ENCODE measurements around the gene HMCES. TPM values are rescaled to one million over a fixed set of nuclear protein-coding genes. Genes with fewer than 3 reads are reported as not detected.

The HMCES gene
- total and polyA plus RNA-seq, 5 donors from 2014 or later: 64.1 to 115 (median 91.2) TPM

GRCh38 chr3:129248286-129248979, 30.2 kb upstream of the HMCES start:
- Histone ChIP-seq H3K4me3 (ENCODE audit: low read depth, low read length) (peak overlapping the region; percentile 96), H3K27me3 (ENCODE audit: control insufficient read depth, insufficient read depth, low read length) (no peaks in the 10 kb centered on the region), H3K9me3 (ENCODE audit: control insufficient read depth in 2 of 2, low read length in 2 of 2) (no peaks in the 10 kb centered on the region), H3K36me3 (ENCODE audit: control insufficient read depth, insufficient read depth, low read length) (peaks cover 17% of the 10 kb centered on the region), H3K4me1 (ENCODE audit: control insufficient read depth, insufficient read depth, low read length, poor library complexity, severe bottlenecking) (peaks cover 23% of the 10 kb centered on the region), H3K27ac (ENCODE audit: insufficient read depth, low read length, poor library complexity, severe bottlenecking) (peak overlapping the region; percentile 83)
- peak overlapping the region; percentile 98 to 99 (median 98) for H3K27ac Mint-ChIP-seq
- peaks cover 28 to 54% (median 35%) of the 10 kb centered on the region in 4 donors for H3K4me1 Mint-ChIP-seq
- H3K27me3 Mint-ChIP-seq: no peaks in the 10 kb centered on the region
- H3K4me3 Mint-ChIP-seq: peak overlapping the region; percentile 96 to 97 (median 96)
- ATAC-seq (ENCODE audit: low read depth in 2 of 2): no peak
- peaks cover 13% of the 10 kb centered on the region for H3K36me3 Mint-ChIP-seq
- DNase-seq: no peak
- no peaks in the 10 kb centered on the region for H3K9me3 Mint-ChIP-seq

GRCh38 chr3:129249284-129250065, 29.2 kb upstream of the HMCES start, which contains the start of gene COPG1:
TSS of gene COPG1 (plus strand) at chr3:129249606. CDS start at chr3:129249710, 104 bp downstream.
- Histone ChIP-seq H3K27me3 (ENCODE audit: control insufficient read depth, insufficient read depth, low read length) (no peaks in the 10 kb centered on the region), H3K4me1 (ENCODE audit: control insufficient read depth, insufficient read depth, low read length, poor library complexity, severe bottlenecking) (peaks cover 23% of the 10 kb centered on the region), H3K36me3 (ENCODE audit: control insufficient read depth, insufficient read depth, low read length) (peaks cover 24% of the 10 kb centered on the region), H3K9me3 (ENCODE audit: control insufficient read depth in 2 of 2, low read length in 2 of 2) (no peaks in the 10 kb centered on the region), H3K4me3 (ENCODE audit: low read depth, low read length) (peak within 1 kb of the TSS; percentile 96), H3K27ac (ENCODE audit: insufficient read depth, low read length, poor library complexity, severe bottlenecking) (peak within 1 kb of the TSS; percentile 83)
- H3K4me1 Mint-ChIP-seq: peaks cover 28 to 59% (median 36%) of the 10 kb centered on the region in 4 donors
- peak within 1 kb of the TSS; percentile 98 to 99 (median 98) for H3K27ac Mint-ChIP-seq
- ATAC-seq (ENCODE audit: low read depth in 2 of 2) (peak; percentile 84 to 86), DNase-seq (peak; percentile 82 to 93 (median 89))
- H3K9me3 Mint-ChIP-seq: no peaks in the 10 kb centered on the region
- H3K27me3 Mint-ChIP-seq: no peaks in the 10 kb centered on the region
- H3K36me3 Mint-ChIP-seq: peaks cover 18% of the 10 kb centered on the region
- peak within 1 kb of the TSS; percentile 96 to 97 (median 96) for H3K4me3 Mint-ChIP-seq

GRCh38 chr3:129252748-129253147, 25.9 kb upstream of the HMCES start:
- Histone ChIP-seq H3K27me3 (ENCODE audit: control insufficient read depth, insufficient read depth, low read length) (no peaks in the 10 kb centered on the region), H3K9me3 (ENCODE audit: control insufficient read depth in 2 of 2, low read length in 2 of 2) (no peaks in the 10 kb centered on the region), H3K36me3 (ENCODE audit: control insufficient read depth, insufficient read depth, low read length) (peaks cover 52% of the 10 kb centered on the region), H3K27ac (ENCODE audit: insufficient read depth, low read length, poor library complexity, severe bottlenecking) (no peak overlapping the region), H3K4me3 (ENCODE audit: low read depth, low read length) (no peak overlapping the region), H3K4me1 (ENCODE audit: control insufficient read depth, insufficient read depth, low read length, poor library complexity, severe bottlenecking) (peaks cover 18% of the 10 kb centered on the region)
- DNase-seq (no peak), ATAC-seq (ENCODE audit: low read depth in 2 of 2) (no peak)
- Mint-ChIP-seq H3K36me3 (peaks cover 39% of the 10 kb centered on the region), H3K27me3 (no peaks in the 10 kb centered on the region), H3K27ac (peak overlapping the region in 1 of 3 donors; percentile 20), H3K4me3 (peak overlapping the region in 1 of 4 donors; percentile 47), H3K4me1 (peaks cover 20 to 55% (median 30%) of the 10 kb centered on the region in 4 donors), H3K9me3 (no peaks in the 10 kb centered on the region)

GRCh38 chr3:129254536-129255230, 24.0 kb upstream of the HMCES start:
- Histone ChIP-seq H3K9me3 (ENCODE audit: control insufficient read depth in 2 of 2, low read length in 2 of 2) (no peaks in the 10 kb centered on the region), H3K27ac (ENCODE audit: insufficient read depth, low read length, poor library complexity, severe bottlenecking) (no peak overlapping the region), H3K4me3 (ENCODE audit: low read depth, low read length) (no peak overlapping the region), H3K4me1 (ENCODE audit: control insufficient read depth, insufficient read depth, low read length, poor library complexity, severe bottlenecking) (peaks cover 10% of the 10 kb centered on the region), H3K36me3 (ENCODE audit: control insufficient read depth, insufficient read depth, low read length) (peaks cover 68% of the 10 kb centered on the region), H3K27me3 (ENCODE audit: control insufficient read depth, insufficient read depth, low read length) (no peaks in the 10 kb centered on the region)
- no peaks in the 10 kb centered on the region for H3K9me3 Mint-ChIP-seq
- no peaks in the 10 kb centered on the region for H3K27me3 Mint-ChIP-seq
- H3K27ac Mint-ChIP-seq: no peak overlapping the region
- ATAC-seq (ENCODE audit: low read depth in 2 of 2) (no peak), DNase-seq (no peak)
- peaks cover 45% of the 10 kb centered on the region for H3K36me3 Mint-ChIP-seq
- H3K4me3 Mint-ChIP-seq: no peak overlapping the region
- H3K4me1 Mint-ChIP-seq: peaks cover 13 to 38% (median 19%) of the 10 kb centered on the region in 4 donors

GRCh38 chr3:129256270-129256669, 22.4 kb upstream of the HMCES start:
- no peak for ATAC-seq (ENCODE audit: low read depth in 2 of 2)
- no peaks in the 10 kb centered on the region for H3K27me3 Mint-ChIP-seq
- Histone ChIP-seq H3K4me1 (ENCODE audit: control insufficient read depth, insufficient read depth, low read length, poor library complexity, severe bottlenecking) (no peaks in the 10 kb centered on the region), H3K9me3 (ENCODE audit: control insufficient read depth in 2 of 2, low read length in 2 of 2) (no peaks in the 10 kb centered on the region), H3K4me3 (ENCODE audit: low read depth, low read length) (no peak overlapping the region), H3K27ac (ENCODE audit: insufficient read depth, low read length, poor library complexity, severe bottlenecking) (no peak overlapping the region), H3K36me3 (ENCODE audit: control insufficient read depth, insufficient read depth, low read length) (peaks cover 83% of the 10 kb centered on the region), H3K27me3 (ENCODE audit: control insufficient read depth, insufficient read depth, low read length) (no peaks in the 10 kb centered on the region)
- H3K9me3 Mint-ChIP-seq: peaks cover 0 to 1% (median 0%) of the 10 kb centered on the region in 7 donors
- H3K4me3 Mint-ChIP-seq: peak overlapping the region in 1 of 4 donors; percentile 6
- peaks cover 8 to 26% (median 12%) of the 10 kb centered on the region in 4 donors for H3K4me1 Mint-ChIP-seq
- peak overlapping the region in 1 of 3 donors; percentile 41 for H3K27ac Mint-ChIP-seq
- H3K36me3 Mint-ChIP-seq: peaks cover 52% of the 10 kb centered on the region
- no peak for DNase-seq

- Mint-ChIP-seq H3K27ac (no peak overlapping the region), H3K9me3 (peaks cover 0 to 1% (median 0%) of the 10 kb centered on the region in 7 donors), H3K4me3 (no peak overlapping the region), H3K4me1 (peaks cover 5 to 15% (median 11%) of the 10 kb centered on the region in 4 donors), H3K27me3 (no peaks in the 10 kb centered on the region), H3K36me3 (peaks cover 58% of the 10 kb centered on the region)
- DNase-seq: no peak
- Histone ChIP-seq H3K27ac (ENCODE audit: insufficient read depth, low read length, poor library complexity, severe bottlenecking) (no peak overlapping the region), H3K27me3 (ENCODE audit: control insufficient read depth, insufficient read depth, low read length) (no peaks in the 10 kb centered on the region), H3K4me3 (ENCODE audit: low read depth, low read length) (no peak overlapping the region), H3K4me1 (ENCODE audit: control insufficient read depth, insufficient read depth, low read length, poor library complexity, severe bottlenecking) (no peaks in the 10 kb centered on the region), H3K36me3 (ENCODE audit: control insufficient read depth, insufficient read depth, low read length) (peaks cover 85% of the 10 kb centered on the region), H3K9me3 (ENCODE audit: control insufficient read depth in 2 of 2, low read length in 2 of 2) (no peaks in the 10 kb centered on the region)
- ATAC-seq (ENCODE audit: low read depth in 2 of 2): no peak
Observed at GRCh38 chr3:129257609-129258008, 21.1 kb upstream of the HMCES start.

GRCh38 chr3:129259612-129260477, 18.8 kb upstream of the HMCES start:
- Histone ChIP-seq H3K4me1 (ENCODE audit: control insufficient read depth, insufficient read depth, low read length, poor library complexity, severe bottlenecking) (no peaks in the 10 kb centered on the region), H3K27me3 (ENCODE audit: control insufficient read depth, insufficient read depth, low read length) (no peaks in the 10 kb centered on the region), H3K4me3 (ENCODE audit: low read depth, low read length) (no peak overlapping the region), H3K9me3 (ENCODE audit: control insufficient read depth in 2 of 2, low read length in 2 of 2) (no peaks in the 10 kb centered on the region), H3K27ac (ENCODE audit: insufficient read depth, low read length, poor library complexity, severe bottlenecking) (no peak overlapping the region), H3K36me3 (ENCODE audit: control insufficient read depth, insufficient read depth, low read length) (peaks cover 88% of the 10 kb centered on the region)
- H3K36me3 Mint-ChIP-seq: peaks cover 58% of the 10 kb centered on the region
- H3K27me3 Mint-ChIP-seq: no peaks in the 10 kb centered on the region
- DNase-seq (no peak), ATAC-seq (ENCODE audit: low read depth in 2 of 2) (no peak)
- no peak overlapping the region for H3K4me3 Mint-ChIP-seq
- peaks cover 0 to 1% (median 0%) of the 10 kb centered on the region in 7 donors for H3K9me3 Mint-ChIP-seq
- no peak overlapping the region for H3K27ac Mint-ChIP-seq
- H3K4me1 Mint-ChIP-seq: peaks cover 0 to 9% (median 7%) of the 10 kb centered on the region in 4 donors
